ENCODE data around the gene BAHD1.
A peak's percentile ranks its signal among the peaks of the same experiment; 100 is the strongest.

BAHD1 gene

DNA sequence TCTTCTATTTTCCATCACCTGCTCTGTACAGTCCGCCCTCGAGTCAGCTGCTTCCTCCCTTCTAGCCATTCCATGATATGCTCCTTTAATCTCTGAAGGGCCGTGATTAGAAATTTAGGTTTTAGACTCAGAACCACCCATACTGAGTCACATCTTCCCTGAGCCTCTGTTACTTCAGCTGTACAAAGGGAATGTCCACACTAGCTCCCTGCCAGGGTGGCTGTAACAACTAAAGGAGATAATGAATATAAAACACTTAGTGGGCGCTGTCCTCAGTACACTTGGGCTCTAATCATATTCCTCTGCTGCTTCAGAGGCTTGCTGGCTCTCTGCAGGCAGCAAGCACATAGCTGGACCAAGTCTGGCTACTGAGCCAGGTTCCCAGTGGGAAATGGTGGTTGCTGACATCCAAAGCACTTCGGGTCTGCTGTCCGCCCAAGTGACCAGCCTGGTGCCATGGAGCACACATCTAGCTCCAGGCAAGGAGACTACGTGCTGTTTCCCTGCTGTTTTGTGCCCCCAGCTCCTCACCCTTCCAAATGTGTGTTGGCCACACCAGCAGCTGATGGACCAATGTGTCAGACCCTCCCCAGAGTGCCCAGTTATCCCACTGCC is 29.1 kb downstream of the BAHD1 start:
- no peak for DNase-seq

DNA sequence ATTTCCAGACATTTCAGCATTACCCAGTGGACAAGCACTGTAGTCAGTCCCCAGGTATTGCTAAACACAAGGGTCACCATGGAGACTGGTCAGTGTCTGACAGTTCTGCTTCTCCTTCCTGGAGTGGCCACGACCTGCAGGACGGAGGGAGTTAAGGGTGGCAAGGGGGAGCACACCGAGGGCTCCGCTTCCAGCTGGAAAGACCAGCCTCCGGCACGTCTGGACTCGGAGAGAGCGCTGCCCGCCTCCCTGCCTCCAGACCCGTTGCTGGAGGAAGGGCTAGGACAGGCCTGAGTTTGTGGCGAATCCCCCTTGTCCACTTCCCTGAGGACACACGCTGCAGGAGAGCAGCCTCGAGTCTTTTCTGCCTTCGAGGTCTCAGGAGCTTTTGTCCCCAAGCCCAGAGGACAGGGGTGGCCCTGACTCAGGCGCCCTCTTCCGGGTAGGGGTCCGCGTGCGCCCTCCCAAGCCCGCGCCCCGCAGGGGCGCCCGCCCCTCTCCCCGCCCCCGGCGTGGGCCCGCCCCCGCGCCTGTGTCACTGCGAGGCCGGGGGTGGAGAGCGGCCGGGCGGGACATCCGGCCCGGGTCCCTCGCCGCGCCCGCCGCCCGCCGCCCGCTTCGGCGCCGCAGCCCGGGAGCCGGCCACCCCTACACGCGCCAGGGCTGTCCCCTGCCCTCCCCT is 29.8 kb downstream of the BAHD1 start, which contains the start of gene CHST14:
Gene CHST14, plus strand, starts transcription at position 562 of the 682 bp plus-strand sequence. CDS start 230 bp downstream, outside the sequence.
- peak; percentile 23 for DNase-seq

DNA sequence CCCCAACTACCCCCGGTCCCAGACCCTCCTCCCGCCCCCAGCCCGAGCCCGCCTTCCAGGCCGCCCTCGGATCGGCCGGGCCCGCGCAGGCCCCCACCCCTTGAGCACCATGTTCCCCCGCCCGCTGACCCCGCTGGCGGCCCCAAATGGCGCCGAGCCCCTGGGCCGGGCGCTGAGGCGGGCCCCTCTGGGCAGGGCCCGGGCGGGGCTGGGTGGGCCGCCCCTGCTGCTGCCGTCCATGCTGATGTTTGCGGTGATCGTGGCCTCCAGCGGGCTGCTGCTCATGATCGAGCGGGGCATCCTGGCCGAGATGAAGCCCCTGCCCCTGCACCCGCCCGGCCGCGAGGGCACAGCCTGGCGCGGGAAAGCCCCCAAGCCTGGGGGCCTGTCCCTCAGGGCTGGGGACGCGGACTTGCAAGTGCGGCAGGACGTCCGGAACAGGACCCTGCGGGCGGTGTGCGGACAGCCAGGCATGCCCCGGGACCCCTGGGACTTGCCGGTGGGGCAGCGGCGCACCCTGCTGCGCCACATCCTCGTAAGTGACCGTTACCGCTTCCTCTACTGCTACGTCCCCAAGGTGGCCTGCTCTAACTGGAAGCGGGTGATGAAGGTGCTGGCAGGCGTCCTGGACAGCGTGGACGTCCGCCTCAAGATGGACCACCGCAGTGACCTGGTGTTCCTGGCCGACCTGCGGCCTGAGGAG is 30.5 kb downstream of the BAHD1 start:
- no peak for DNase-seq

- DNase-seq = no peak
These were observed 31.0 kb downstream of the BAHD1 start for GRCh38 chr15:40471808-40472150.

GRCh38 chr15:40472171-40472727 is 31.5 kb downstream of the BAHD1 start:
- no peak for DNase-seq

DNA sequence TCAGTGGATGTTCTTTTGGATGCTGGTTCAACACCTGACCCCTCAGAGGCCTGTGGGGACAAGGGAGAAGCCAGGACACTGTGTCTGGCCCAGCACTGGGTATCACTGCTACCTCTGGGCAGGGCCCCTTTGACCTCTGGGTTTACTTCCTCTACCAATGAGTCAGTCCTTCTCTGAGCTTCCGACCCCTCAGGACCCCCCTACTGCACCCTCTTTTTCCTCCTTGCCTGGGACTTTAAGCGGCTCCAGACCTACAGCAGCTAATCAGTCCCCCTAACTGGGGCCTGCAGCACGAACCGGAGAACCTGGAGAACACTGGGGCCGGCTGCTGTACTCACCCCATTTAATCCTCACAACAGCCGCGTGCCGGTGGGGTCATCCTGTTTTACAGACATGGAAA is 33.8 kb downstream of the BAHD1 start:
- no peak for DNase-seq

GRCh38 chr15:40477642-40478327 is 37.0 kb downstream of the BAHD1 start:
- no peak for DNase-seq

GRCh38 chr15:40479024-40479423 is 38.3 kb downstream of the BAHD1 start:
- DNase-seq = no peak

DNA sequence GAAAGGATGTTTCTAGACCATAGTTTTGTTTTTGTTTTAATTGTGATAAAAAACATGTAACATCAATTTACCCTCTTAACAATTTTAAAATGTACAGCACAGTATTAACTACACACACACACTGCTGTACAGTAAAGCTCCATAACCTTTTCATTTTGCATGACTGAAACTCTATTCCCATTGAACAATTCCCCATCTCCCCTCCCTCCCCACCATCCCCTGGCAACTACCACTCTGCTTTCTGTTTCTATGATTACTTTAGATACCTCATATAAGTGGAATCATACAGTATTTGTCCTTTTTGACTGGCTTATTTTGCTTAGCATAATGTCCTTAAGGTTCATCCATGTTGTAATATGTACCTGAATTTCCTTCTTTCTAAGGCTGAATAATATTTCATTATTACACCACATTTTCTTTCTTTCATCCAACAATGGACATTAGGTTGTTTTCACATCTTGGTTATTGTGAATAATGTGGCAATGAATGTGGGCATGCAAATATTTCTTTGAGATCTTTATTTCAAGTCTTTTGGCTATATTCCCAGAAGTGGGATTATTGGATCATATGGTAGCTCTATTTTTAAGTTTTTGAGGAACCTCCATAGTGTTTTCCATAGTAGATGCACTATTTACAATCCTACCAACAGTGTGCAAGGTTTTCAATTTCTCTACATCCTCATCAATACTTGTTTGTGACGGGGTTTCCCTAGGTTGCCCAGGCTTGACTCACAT is 40.8 kb downstream of the BAHD1 start:
- no peak for DNase-seq

- no peak for DNase-seq
These were observed 43.2 kb downstream of the BAHD1 start for GRCh38 chr15:40483919-40484318.

DNA sequence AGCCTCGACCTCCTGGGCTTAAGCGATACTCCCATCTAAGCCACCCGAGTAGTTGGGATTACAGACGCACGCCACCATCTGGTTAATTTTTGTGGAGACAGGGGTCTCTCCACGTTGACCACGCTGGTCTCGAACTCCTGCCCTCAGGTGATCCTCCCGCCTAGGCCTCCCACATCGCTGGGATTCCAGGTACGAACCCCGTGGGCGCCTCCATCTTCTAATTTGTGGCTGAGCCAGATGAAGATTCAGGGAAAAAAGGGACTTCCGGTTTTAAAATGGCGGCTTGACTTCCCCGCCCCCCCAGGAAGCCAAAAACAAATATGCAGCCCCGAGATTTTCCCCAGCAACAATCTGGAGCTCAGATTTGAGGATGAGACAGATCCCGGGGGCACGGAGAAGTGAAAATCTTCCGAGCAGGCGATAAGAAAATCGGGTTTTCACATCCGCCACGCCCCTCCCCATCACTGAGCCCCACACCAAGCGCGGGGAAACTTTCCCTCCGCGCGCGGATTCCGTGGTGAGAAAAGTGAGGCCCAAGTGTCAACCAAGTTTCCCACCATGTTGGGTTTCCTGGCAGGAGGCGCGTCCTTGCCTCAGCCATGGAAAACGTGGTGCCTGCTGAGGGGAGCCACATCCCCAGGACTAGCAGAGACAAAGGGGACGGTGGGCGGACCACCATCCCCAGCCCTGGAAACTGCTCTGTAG is 45.5 kb downstream of the BAHD1 start:
- DNase-seq = no peak

DNA sequence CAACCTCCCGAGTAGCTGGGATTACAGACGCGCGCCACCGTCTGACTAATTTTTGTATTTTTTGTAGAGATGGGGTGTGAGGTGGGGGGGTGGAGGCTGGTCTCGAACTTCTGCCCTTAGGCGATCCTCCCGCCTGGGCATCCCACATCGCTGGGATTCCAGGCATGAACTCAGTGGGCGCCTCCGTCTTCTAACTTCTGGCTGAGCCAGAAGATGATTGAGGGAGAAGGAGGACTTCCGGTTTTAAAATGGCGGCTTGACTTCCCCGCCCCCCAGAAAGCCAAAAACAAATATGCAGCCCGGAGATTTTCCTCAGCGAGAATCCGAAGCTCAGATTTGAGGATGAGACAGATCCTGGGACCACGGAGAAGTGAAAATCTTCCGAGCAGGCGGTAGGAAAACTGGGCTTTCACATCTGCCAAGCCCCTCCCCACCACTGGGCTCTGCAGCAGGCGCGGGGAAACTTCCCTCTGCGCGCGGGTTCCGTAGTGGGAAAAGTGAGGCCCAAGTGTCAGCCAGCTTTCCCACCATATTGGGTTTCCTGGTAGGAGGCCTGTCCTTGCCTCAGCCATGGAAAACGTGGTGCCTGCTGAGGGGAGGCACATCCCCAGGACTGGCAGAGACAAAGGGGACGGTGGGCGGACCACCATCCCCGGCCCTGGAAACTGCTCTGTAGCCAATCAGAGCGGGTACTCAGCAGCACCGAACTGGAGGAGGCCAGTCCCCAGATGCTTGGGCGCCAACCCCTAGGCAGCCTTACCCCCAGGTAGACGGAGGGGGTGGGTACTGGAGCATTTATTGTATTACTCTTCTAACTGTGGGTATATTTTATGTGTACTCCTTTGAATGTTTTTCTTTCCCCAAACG is 47.3 kb downstream of the BAHD1 start:
- no peak for DNase-seq

DNA sequence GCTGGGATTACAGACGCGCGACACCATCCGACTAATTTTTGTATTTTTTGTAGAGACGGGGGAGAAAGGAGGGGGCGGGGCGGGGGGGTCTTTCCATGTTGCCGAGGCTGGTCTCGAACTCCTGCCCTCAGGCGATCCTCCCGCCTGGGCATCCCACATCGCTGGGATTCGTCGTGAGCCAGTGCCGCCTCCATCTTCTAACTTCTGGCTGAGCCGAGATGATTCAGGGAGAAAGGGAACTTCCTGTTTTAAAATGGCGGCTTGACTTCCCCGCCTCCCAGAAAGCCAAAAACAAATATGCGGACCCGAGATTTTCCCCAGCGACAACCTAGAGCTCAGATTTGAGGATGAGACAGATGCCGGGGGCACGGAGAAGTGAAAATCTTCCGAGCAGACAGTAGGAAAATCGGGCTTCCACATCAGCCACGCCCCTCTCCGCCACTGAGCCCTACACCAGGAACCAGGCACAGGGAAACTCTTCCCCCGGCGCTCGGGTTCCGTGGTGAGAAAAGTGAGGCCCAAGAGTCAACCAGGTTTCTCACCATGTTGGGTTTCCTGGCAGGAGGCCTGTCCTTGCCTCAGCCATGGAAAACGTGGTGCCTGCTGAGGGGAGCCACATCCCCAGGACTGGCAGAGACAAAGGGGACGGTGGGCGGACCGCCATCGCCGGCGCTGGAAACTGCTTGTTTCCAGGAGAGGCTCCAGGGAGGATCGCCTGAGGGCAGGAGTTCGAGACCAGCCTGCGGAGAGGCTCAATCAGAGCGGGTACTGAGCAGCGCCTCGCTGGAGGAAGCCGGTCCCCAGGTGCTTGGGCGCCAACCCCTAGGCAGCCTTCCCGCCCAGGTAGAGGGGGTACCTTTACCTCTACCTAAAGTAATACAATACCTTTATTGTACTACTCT is 48.8 kb downstream of the BAHD1 start:
- no peak for DNase-seq

GRCh38 chr15:40493089-40493840 is 52.5 kb downstream of the BAHD1 start:
- no peak for DNase-seq

GRCh38 chr15:40495516-40495915 is 54.8 kb downstream of the BAHD1 start:
- no peak for DNase-seq

GRCh38 chr15:40498418-40498817 is 57.7 kb downstream of the BAHD1 start:
- DNase-seq = no peak

DNA sequence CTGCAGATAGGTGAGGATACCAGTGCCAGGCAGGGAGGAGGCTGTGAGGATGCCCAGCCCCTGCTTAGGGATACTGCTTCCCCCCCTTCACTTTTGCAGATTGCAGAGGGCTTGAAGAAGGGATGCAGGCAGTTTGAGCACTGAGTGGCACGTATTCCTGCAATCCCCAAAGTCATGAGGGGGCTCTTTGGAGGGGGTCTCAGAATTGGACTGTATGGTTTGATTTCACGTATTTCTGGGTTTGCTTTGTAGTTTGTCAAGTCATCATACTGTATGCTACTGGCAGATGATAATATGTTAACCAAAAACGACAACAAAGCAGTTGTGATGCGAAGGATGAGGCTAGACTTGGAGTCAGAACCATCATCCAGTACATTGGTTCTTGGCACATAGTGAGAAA is 58.1 kb downstream of the BAHD1 start:
- DNase-seq = no peak

GRCh38 chr15:40499931-40500330 is 59.2 kb downstream of the BAHD1 start:
- no peak for DNase-seq

Measured in NCI-H1092 (cell line).